A673 (cell line): ENCODE data around the gene ACSL3. TPM values are rescaled to one million over a fixed set of nuclear protein-coding genes. Genes with fewer than 3 reads are reported as not detected.
A peak's percentile ranks its signal among the peaks of the same experiment; 100 is the strongest.

Source experiments
- BruUV-seq: library from RNA; stranded (reverse); fragments of 400-500 nt; replicated peaks from 2 replicates; lab custom pipeline; 2021; lab: Mats Ljungman, UMichigan
- CTCF ChIA-PET: fragments of 300-600 bp; sonication (Branson Sonifier 250); formaldehyde crosslinking; loops from one replicate; lab custom pipeline; 2022; ENCODE audit warnings: antibody characterized with exemption; lab: Charles Lee
- POLR2A ChIA-PET: fragments of 300-600 bp; sonication (Branson Sonifier 250); formaldehyde crosslinking; loops from one replicate; lab custom pipeline; 2022; ENCODE audit warnings: antibody characterized with exemption; ENCODE audit not compliant: low non-redundant PET; lab: Charles Lee
- DNase-seq: peaks from one replicate; pipeline ENCODE4 v3.0.0-alpha.2; 2015; ENCODE audit warnings: low spot score
- H3K27ac ChIP-seq: fragments of 200-600 bp; sonication (generic); 2 replicates; pipeline ENCODE4 v1.5.1; 2016; ENCODE audit warnings: mixed run types, low read depth, mild to moderate bottlenecking, mixed read lengths, antibody characterized with exemption, low read length; ENCODE audit not compliant: poor library complexity, severe bottlenecking
- H3K27me3 ChIP-seq: fragments of 200-600 bp; sonication (generic); replicated peaks from 2 replicates; pipeline ENCODE4 v1.6.1; 2017; ENCODE audit warnings: mixed run types, low read depth, mild to moderate bottlenecking, mixed read lengths, antibody characterized with exemption, low read length; ENCODE audit not compliant: insufficient read depth, poor library complexity
- H3K36me3 ChIP-seq: fragments of 200-600 bp; sonication (generic); 2 replicates; pipeline ENCODE4 v1.6.1; 2016; ENCODE audit warnings: mixed run types, mild to moderate bottlenecking, mixed read lengths, antibody characterized with exemption, low read length; ENCODE audit not compliant: insufficient read depth, poor library complexity, severe bottlenecking
- H3K4me1 ChIP-seq: fragments of 200-600 bp; sonication (generic); 2 replicates; pipeline ENCODE4 v1.6.1; 2017; ENCODE audit warnings: mixed run types, mild to moderate bottlenecking, mixed read lengths, antibody characterized with exemption, low read length; ENCODE audit not compliant: insufficient read depth, poor library complexity, severe bottlenecking
- H3K4me3 ChIP-seq: fragments of 200-600 bp; sonication (generic); 2 replicates; pipeline ENCODE4 v1.5.1; 2016; ENCODE audit warnings: low read depth, mixed run types, mild to moderate bottlenecking, mixed read lengths, low read length; ENCODE audit not compliant: poor library complexity, severe bottlenecking
- H3K9me3 ChIP-seq: fragments of 200-600 bp; sonication (generic); 2 replicates; pipeline ENCODE4 v1.6.1; 2016; ENCODE audit warnings: mixed run types, low read depth, mild to moderate bottlenecking, mixed read lengths, antibody characterized with exemption, low read length; ENCODE audit not compliant: poor library complexity, severe bottlenecking
- EZH2 ChIP-seq: fragments of 200-600 bp; sonication (generic); IDR thresholded peaks from 2 replicates; pipeline ENCODE4 v1.6.1; 2017; ENCODE audit warnings: borderline replicate concordance, low read depth, mild to moderate bottlenecking, mixed read lengths, antibody characterized with exemption, low read length; ENCODE audit not compliant: poor library complexity, severe bottlenecking
- intact Hi-C: fragments of 100-400 bp; cut with micrococcal nuclease; formaldehyde crosslinking; loops from one replicate; pipeline ENCODE4 v1.10.0; 2022; ENCODE audit not compliant: unreplicated experiment
- total RNA-seq: library from RNA; stranded (reverse); gene quantifications from 2 replicates; pipeline ENCODE4 v1.2.3, GENCODE V29; 2021
- TF ChIP-seq, protein P1 (sequence below): fragments of 300-800, 200-600 bp; sonication (generic); conservative IDR thresholded peaks from 2 replicates; pipeline ENCODE4 v1.5.1; 2017; ENCODE audit warnings: low read depth, mild to moderate bottlenecking, antibody characterized with exemption, low read length, moderate library complexity, mixed read lengths

Gene ACSL3
- total RNA-seq, 1 experiment from 2014 or later = 163 TPM

GRCh38 chr2:222965555-222965954, 104.7 kb downstream of the ACSL3 start:
- CTCF ChIA-PET = no interaction called here
- POLR2A ChIA-PET = no interaction called here

DNA sequence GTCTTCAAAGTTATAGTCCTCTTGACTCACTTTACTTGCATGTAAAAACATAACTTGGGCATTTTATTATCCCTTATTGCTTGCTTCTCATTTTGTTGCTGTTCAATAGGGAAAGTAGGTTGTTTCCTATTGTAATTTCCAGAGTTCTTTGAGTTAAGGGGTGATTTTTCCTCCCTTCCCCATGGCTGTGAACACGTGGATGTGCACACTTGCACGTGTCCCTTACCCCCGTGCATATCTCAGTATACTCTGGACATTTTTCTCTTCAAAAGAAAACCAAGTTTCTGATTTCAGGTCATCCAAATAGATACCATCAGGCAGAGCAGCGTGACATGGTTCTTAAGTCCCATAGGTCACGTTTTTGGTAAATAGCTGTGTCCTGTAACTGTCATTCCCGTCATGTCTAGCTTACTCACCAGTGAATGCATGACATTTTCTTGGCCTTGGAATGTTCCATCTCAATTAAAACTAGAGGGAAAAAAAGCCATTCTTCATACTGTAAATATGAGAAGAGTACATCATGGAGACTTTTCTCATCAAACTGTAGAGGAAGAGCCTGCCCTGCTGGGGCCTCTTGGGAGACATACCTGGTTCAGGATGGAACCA, 107.8 kb downstream of the ACSL3 start:
- Histone ChIP-seq H3K27ac (no peak overlapping the region), H3K9me3 (peaks cover 5% of the 10 kb centered on the region), H3K4me3 (no peak overlapping the region), H3K36me3 (no peaks in the 10 kb centered on the region), H3K4me1 (peaks cover 22% of the 10 kb centered on the region), H3K27me3 (no peaks in the 10 kb centered on the region)
- intact Hi-C loops = no loop called here
- ChIA-PET POLR2A (no interaction called here), CTCF (no interaction called here)
- no peak for DNase-seq
- BruUV-seq = no TSS peak
- TF ChIP-seq, protein P1, sequence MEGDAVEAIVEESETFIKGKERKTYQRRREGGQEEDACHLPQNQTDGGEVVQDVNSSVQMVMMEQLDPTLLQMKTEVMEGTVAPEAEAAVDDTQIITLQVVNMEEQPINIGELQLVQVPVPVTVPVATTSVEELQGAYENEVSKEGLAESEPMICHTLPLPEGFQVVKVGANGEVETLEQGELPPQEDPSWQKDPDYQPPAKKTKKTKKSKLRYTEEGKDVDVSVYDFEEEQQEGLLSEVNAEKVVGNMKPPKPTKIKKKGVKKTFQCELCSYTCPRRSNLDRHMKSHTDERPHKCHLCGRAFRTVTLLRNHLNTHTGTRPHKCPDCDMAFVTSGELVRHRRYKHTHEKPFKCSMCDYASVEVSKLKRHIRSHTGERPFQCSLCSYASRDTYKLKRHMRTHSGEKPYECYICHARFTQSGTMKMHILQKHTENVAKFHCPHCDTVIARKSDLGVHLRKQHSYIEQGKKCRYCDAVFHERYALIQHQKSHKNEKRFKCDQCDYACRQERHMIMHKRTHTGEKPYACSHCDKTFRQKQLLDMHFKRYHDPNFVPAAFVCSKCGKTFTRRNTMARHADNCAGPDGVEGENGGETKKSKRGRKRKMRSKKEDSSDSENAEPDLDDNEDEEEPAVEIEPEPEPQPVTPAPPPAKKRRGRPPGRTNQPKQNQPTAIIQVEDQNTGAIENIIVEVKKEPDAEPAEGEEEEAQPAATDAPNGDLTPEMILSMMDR = no peak
- TF ChIP-seq EZH2 = no peak

More at GRCh38 chr2:222965555-222965954, 104.7 kb downstream of the ACSL3 start:
- TF ChIP-seq, protein P1 = no peak
- no peak for TF ChIP-seq EZH2
- intact Hi-C loops = no loop called here
- Histone ChIP-seq H3K9me3 (peaks cover 6% of the 10 kb centered on the region), H3K27me3 (no peaks in the 10 kb centered on the region), H3K4me1 (peaks cover 8% of the 10 kb centered on the region), H3K36me3 (no peaks in the 10 kb centered on the region), H3K4me3 (no peak overlapping the region), H3K27ac (no peak overlapping the region)
- DNase-seq = no peak
- BruUV-seq = no TSS peak

GRCh38 chr2:222969491-222969890, 108.7 kb downstream of the ACSL3 start:
- Histone ChIP-seq H3K9me3 (no peaks in the 10 kb centered on the region), H3K27me3 (no peaks in the 10 kb centered on the region), H3K36me3 (no peaks in the 10 kb centered on the region), H3K27ac (no peak overlapping the region), H3K4me3 (no peak overlapping the region), H3K4me1 (peaks cover 30% of the 10 kb centered on the region)
- peak; percentile 54 for DNase-seq
- BruUV-seq = no TSS peak
- intact Hi-C loops = no loop called here
- no peak for TF ChIP-seq EZH2
- TF ChIP-seq, protein P1 = no peak
- ChIA-PET CTCF (no interaction called here), POLR2A (no interaction called here)
